Measurements from ENCODE around the gene ZNF521. TPM values are rescaled to one million over a fixed set of nuclear protein-coding genes. Genes with fewer than 3 reads are reported as not detected.

The ZNF521 gene
- total RNA-seq, 1 experiment from 2014 or later: not detected

DNA sequence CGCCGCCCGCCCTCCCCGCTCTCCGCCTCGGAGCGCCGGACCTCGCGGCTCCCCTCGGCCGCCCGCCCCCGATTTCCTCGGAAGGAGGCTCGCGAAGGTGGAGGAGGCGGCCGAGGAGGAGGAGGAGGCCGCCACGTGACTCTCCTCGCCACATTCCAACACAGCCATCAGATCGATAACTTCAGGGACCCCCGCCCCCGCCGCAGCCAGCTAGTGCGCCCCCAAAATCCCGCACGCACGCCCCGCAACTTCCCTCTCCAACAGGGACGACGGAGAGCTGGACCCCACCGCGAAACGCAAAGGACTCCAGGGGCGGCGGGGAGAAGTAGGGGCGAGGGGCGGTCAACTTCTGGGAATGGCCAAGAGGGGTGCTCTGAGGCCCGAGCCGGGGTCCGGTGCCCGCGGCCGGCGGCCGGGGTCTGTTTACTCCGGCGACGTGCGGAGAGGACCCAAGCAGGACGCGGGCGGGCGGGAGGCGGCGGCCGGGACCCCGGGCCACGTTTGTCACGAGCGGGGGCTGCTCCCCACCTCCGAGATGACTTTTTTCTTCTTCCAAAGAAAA, 2.0 kb downstream of the ZNF521 start:
- no peak for DNase-seq (ENCODE audit: unreplicated experiment)
- H3K4me1 Mint-ChIP-seq (ENCODE audit: insufficient read depth, unreplicated experiment): peaks cover 5% of the 10 kb centered on the region
- no TSS peak for BruUV-seq (replicated peaks)
- peak overlapping the region; percentile 75 for H3K4me3 Mint-ChIP-seq (ENCODE audit: unreplicated experiment)
- TF ChIP-seq, protein P1, sequence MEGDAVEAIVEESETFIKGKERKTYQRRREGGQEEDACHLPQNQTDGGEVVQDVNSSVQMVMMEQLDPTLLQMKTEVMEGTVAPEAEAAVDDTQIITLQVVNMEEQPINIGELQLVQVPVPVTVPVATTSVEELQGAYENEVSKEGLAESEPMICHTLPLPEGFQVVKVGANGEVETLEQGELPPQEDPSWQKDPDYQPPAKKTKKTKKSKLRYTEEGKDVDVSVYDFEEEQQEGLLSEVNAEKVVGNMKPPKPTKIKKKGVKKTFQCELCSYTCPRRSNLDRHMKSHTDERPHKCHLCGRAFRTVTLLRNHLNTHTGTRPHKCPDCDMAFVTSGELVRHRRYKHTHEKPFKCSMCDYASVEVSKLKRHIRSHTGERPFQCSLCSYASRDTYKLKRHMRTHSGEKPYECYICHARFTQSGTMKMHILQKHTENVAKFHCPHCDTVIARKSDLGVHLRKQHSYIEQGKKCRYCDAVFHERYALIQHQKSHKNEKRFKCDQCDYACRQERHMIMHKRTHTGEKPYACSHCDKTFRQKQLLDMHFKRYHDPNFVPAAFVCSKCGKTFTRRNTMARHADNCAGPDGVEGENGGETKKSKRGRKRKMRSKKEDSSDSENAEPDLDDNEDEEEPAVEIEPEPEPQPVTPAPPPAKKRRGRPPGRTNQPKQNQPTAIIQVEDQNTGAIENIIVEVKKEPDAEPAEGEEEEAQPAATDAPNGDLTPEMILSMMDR (IDR thresholded peaks at IDR 0.05; ENCODE audit: unreplicated experiment): no peak
- ChIA-PET POLR2A (no interaction called here), CTCF (no interaction called here)
- intact Hi-C loops (cut with micrococcal nuclease): loop anchor here (5.0 kb wide), 1 partner anchor 953 kb away; the partner anchor contains the start of gene OSBPL1A
- no peaks in the 10 kb centered on the region for H3K9me3 Mint-ChIP-seq (ENCODE audit: unreplicated experiment)
- peaks cover 68% of the 10 kb centered on the region for H3K27me3 Mint-ChIP-seq (ENCODE audit: insufficient read depth, unreplicated experiment)
- H3K27ac Mint-ChIP-seq (ENCODE audit: low read depth, unreplicated experiment): no peak overlapping the region
- H3K36me3 Mint-ChIP-seq (ENCODE audit: insufficient read depth, unreplicated experiment): no peaks in the 10 kb centered on the region

DNA sequence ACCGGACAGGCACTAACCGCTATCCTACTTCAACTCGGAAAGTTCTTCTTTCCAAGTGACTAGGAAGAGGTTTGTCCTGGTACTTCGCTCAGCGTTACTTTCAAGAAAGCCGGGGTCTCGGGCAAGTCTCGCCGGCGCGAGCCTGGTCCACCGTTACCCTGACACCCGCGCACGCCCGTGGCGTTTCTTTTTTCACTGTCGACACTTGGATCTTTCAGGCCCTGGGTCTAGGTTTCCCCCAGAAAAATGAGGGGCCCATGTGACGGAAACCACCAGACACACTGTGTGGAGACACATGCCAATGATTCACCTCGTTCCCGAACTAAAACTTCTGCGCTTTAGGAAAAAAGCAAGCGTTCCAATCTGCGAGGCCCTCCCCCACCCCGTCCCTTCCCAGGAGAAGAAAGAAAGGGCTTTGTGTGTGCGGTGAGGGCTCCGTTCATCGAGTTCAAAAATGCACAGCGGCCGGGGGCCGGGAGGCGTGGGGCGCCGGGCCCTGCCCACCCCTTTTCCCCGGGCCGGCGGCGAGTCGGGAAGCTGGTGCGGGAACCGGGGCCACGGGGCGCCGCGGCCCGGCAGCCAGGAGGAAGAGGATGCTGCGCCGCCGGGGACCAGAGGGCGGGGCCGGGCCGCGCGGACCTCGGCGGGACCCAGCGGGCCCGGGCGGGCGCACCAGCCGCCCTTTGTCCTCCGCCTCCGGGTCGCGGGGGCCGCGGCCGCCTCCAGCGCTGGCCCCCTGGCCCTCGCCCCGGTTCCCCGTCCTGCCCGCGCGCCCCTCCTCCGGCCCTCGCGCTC, 2.6 kb downstream of the ZNF521 start:
- Mint-ChIP-seq H3K4me1 (ENCODE audit: insufficient read depth, unreplicated experiment) (peaks cover 5% of the 10 kb centered on the region), H3K27me3 (ENCODE audit: insufficient read depth, unreplicated experiment) (peaks cover 68% of the 10 kb centered on the region), H3K4me3 (ENCODE audit: unreplicated experiment) (no peak overlapping the region), H3K9me3 (ENCODE audit: unreplicated experiment) (no peaks in the 10 kb centered on the region), H3K36me3 (ENCODE audit: insufficient read depth, unreplicated experiment) (no peaks in the 10 kb centered on the region), H3K27ac (ENCODE audit: low read depth, unreplicated experiment) (no peak overlapping the region)
- no peak for DNase-seq (ENCODE audit: unreplicated experiment)
- TF ChIP-seq, protein P1 (IDR thresholded peaks at IDR 0.05; ENCODE audit: unreplicated experiment): no peak
- no TSS peak for BruUV-seq (replicated peaks)
- intact Hi-C loops (cut with micrococcal nuclease): no loop called here
- ChIA-PET POLR2A (no interaction called here), CTCF (interaction anchor here (0.6 kb wide), 1 partner anchor 150 kb away, joined by 3 read pairs; no protein-coding TSS in a partner anchor)

DNA sequence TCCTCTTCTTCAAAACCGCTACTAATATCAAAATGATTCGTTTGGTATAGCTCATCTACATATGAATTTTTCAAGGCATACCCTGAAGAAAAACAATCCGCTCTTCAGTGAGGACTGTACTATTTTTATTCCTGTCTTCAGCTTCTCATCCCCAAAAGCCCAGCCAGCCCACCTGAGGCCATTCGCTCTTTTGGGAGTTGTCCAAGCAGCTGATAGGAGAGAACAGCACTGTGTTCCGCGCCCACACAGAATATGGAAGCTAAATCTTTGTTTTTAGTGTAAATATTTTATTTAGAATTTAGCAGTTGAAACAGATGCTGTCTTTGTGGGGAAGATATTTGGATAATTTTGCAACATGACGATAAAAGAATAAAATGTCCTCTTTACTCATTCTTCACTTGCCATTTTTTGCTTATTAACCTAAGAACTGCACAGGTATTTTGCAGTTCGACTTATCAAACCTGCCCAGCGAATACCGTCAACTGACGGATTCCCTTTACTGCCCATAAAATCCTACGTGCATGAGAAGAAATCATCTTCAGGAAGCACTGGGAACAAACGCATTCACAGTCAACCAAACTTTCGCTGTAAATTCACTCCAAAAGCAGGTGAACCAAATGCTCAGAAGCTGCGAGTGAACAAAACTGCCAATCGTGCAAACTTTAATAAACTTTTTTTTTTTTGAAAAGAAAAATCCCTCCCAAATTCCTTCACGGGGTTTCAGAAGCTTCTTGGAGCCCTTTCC, 3.4 kb downstream of the ZNF521 start:
- H3K27me3 Mint-ChIP-seq (ENCODE audit: insufficient read depth, unreplicated experiment): peaks cover 70% of the 10 kb centered on the region
- peaks cover 5% of the 10 kb centered on the region for H3K4me1 Mint-ChIP-seq (ENCODE audit: insufficient read depth, unreplicated experiment)
- H3K36me3 Mint-ChIP-seq (ENCODE audit: insufficient read depth, unreplicated experiment): no peaks in the 10 kb centered on the region
- no TSS peak for BruUV-seq (replicated peaks)
- intact Hi-C loops (cut with micrococcal nuclease): no loop called here
- no peak overlapping the region for H3K4me3 Mint-ChIP-seq (ENCODE audit: unreplicated experiment)
- ChIA-PET POLR2A (no interaction called here), CTCF (interaction anchor here (0.6 kb wide), 1 partner anchor 149 kb away, joined by 3 read pairs; no protein-coding TSS in a partner anchor)
- no peak for DNase-seq (ENCODE audit: unreplicated experiment)
- H3K9me3 Mint-ChIP-seq (ENCODE audit: unreplicated experiment): no peaks in the 10 kb centered on the region
- TF ChIP-seq, protein P1 (IDR thresholded peaks at IDR 0.05; ENCODE audit: unreplicated experiment): no peak
- H3K27ac Mint-ChIP-seq (ENCODE audit: low read depth, unreplicated experiment): no peak overlapping the region

DNA sequence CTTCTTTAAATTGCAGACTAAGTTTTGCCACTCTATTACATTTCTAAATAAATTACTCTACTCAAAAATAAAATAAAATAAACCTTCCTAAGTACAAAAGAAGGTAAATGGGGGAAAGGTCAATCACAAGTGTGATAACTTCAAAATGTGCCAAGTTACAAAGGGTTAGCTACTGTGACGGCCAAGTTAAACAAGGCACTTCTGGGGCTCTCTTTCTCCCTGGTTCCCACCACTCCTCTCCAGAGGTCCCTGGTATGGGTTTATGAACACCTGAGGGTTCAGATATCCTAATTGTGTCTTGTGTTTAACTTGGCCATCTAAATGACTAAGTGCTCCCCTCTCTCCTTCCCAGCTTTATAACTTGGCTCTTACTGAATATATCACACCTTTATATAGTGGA, 5.4 kb downstream of the ZNF521 start:
- CTCF ChIA-PET: interaction anchor here (0.6 to 1.0 kb wide), 2 partner anchors 62 to 861 kb away, joined by 3 read pairs; no protein-coding TSS in a partner anchor
- no peaks in the 10 kb centered on the region for H3K9me3 Mint-ChIP-seq (ENCODE audit: unreplicated experiment)
- H3K27me3 Mint-ChIP-seq (ENCODE audit: insufficient read depth, unreplicated experiment): peaks cover 73% of the 10 kb centered on the region
- POLR2A ChIA-PET: no interaction called here
- TF ChIP-seq, protein P1 (IDR thresholded peaks at IDR 0.05; ENCODE audit: unreplicated experiment): no peak
- intact Hi-C loops (cut with micrococcal nuclease): no loop called here
- no peaks in the 10 kb centered on the region for H3K36me3 Mint-ChIP-seq (ENCODE audit: insufficient read depth, unreplicated experiment)
- no peak for DNase-seq (ENCODE audit: unreplicated experiment)
- H3K27ac Mint-ChIP-seq (ENCODE audit: low read depth, unreplicated experiment): no peak overlapping the region
- no peak overlapping the region for H3K4me3 Mint-ChIP-seq (ENCODE audit: unreplicated experiment)
- H3K4me1 Mint-ChIP-seq (ENCODE audit: insufficient read depth, unreplicated experiment): peaks cover 5% of the 10 kb centered on the region
- no TSS peak for BruUV-seq (replicated peaks)

Measured in MCF 10A (cell line).